Measurements from ENCODE around the gene EFNA4. TPM values are rescaled to one million over a fixed set of nuclear protein-coding genes. Genes with fewer than 3 reads are reported as not detected.

EFNA4 gene
- total RNA-seq, 4 donors from 2014 or later: 0.41 to 0.87 (median 0.80) TPM

DNA sequence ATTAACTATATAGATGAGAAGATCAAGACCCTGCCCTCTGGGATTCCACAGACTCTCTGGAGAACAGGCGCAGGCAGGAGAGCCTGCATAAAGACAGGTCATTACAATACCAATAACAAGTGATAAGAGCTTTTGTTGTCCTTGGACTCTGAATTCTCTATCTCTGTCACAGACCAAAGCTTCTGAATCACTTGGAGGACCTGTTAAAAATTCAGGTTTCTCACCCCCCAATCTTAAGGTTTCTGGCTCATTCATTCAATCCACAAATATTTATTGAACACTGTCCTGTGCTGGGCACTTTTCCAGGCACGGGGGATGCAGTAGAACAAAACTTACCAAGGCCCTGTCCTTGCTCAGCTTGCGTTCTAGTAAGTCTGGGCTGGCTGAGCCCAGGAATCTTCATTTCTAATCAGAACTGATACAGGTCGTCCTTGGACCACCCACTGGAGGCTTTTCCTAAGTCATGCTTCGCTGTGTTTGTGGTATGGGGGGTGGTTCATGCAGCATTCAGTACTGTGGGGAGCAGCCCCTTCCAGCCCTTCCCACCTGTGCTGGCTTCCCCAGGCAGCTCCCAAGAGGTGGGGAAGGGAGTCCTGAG, 1.4 kb downstream of the EFNA4 start:
- ATAC-seq: no peak
- no peak overlapping the region for H3K27ac ChIP-seq
- peaks cover 9 to 21% of the 10 kb centered on the region in 2 donors for H3K4me1 ChIP-seq
- no peak for DNase-seq
- in situ Hi-C loops (cut with MboI; ENCODE audit: low sequenced_read_pairs in 4 of 4): loop anchor here in 1 of 4 donors (25.0 kb wide), 1 partner anchor 103 kb away; the partner anchor contains the start of genes CKS1B, PBXIP1, PYGO2 and SHC1
- TF ChIP-seq POLR2A (IDR thresholded peaks at IDR 0.05): no peak
- TF ChIP-seq, protein P1, sequence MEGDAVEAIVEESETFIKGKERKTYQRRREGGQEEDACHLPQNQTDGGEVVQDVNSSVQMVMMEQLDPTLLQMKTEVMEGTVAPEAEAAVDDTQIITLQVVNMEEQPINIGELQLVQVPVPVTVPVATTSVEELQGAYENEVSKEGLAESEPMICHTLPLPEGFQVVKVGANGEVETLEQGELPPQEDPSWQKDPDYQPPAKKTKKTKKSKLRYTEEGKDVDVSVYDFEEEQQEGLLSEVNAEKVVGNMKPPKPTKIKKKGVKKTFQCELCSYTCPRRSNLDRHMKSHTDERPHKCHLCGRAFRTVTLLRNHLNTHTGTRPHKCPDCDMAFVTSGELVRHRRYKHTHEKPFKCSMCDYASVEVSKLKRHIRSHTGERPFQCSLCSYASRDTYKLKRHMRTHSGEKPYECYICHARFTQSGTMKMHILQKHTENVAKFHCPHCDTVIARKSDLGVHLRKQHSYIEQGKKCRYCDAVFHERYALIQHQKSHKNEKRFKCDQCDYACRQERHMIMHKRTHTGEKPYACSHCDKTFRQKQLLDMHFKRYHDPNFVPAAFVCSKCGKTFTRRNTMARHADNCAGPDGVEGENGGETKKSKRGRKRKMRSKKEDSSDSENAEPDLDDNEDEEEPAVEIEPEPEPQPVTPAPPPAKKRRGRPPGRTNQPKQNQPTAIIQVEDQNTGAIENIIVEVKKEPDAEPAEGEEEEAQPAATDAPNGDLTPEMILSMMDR (IDR thresholded peaks at IDR 0.05 in 4 of 5, conservative IDR thresholded peaks at IDR 0.05 in 1 of 5): no peak
- no peaks in the 10 kb centered on the region for H3K27me3 ChIP-seq
- no peak overlapping the region for H3K4me3 ChIP-seq
- no peaks in the 10 kb centered on the region for H3K9me3 ChIP-seq
- intact Hi-C loops (cut with DNase I; ENCODE audit: low total_unique reads): no loop called here
- peaks cover 0 to 9% of the 10 kb centered on the region in 2 donors for H3K36me3 ChIP-seq

DNA sequence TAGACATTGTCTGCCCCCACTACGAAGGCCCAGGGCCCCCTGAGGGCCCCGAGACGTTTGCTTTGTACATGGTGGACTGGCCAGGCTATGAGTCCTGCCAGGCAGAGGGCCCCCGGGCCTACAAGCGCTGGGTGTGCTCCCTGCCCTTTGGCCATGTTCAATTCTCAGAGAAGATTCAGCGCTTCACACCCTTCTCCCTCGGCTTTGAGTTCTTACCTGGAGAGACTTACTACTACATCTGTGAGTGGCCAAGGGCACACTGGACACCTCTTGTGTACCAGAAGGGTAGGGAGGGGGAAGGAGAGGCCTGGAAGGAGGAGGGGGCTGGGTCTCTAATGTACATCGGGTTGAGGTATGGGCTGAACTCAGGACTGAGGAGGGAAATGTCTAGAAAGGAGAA, 3.2 kb downstream of the EFNA4 start:
- no peaks in the 10 kb centered on the region for H3K36me3 ChIP-seq
- no peaks in the 10 kb centered on the region for H3K9me3 ChIP-seq
- no peak overlapping the region for H3K27ac ChIP-seq
- no peaks in the 10 kb centered on the region for H3K27me3 ChIP-seq
- intact Hi-C loops (cut with DNase I; ENCODE audit: low total_unique reads): no loop called here
- DNase-seq (no peak), ATAC-seq (no peak)
- no peak overlapping the region for H3K4me3 ChIP-seq
- in situ Hi-C loops (cut with MboI; ENCODE audit: low sequenced_read_pairs in 4 of 4): loop anchor here in 1 of 4 donors (25.0 kb wide), 1 partner anchor 104 kb away; the partner anchor contains the start of genes CKS1B, PBXIP1, PYGO2 and SHC1
- H3K4me1 ChIP-seq: peaks cover 14 to 26% of the 10 kb centered on the region in 2 donors
- TF ChIP-seq POLR2A (IDR thresholded peaks at IDR 0.05): no peak
- TF ChIP-seq, protein P1 (IDR thresholded peaks at IDR 0.05 in 4 of 5, conservative IDR thresholded peaks at IDR 0.05 in 1 of 5): no peak

DNA sequence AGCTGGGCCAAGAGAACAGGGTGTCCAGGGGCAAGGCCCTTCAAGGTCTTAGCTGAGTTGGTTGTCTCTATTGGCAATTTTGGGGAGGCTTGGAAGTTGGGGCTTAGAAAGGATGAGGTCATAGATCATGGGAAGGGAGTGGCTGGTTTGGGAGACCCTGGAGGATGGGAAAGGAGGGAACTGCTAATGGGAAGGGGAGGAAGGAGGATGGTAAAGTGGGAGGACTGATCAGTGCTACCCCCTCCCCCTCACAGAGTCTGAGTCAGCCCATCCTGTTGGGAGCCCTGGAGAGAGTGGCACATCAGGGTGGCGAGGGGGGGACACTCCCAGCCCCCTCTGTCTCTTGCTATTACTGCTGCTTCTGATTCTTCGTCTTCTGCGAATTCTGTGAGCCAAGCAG, 5.1 kb downstream of the EFNA4 start:
- ATAC-seq: no peak
- Histone ChIP-seq H3K27ac (no peak overlapping the region), H3K36me3 (no peaks in the 10 kb centered on the region), H3K27me3 (no peaks in the 10 kb centered on the region), H3K9me3 (no peaks in the 10 kb centered on the region), H3K4me3 (no peak overlapping the region), H3K4me1 (peaks cover 5 to 11% of the 10 kb centered on the region in 2 donors)
- DNase-seq: no peak
- intact Hi-C loops (cut with DNase I; ENCODE audit: low total_unique reads): no loop called here
- TF ChIP-seq, protein P1 (IDR thresholded peaks at IDR 0.05 in 4 of 5, conservative IDR thresholded peaks at IDR 0.05 in 1 of 5): no peak
- no peak for TF ChIP-seq POLR2A (IDR thresholded peaks at IDR 0.05)
- in situ Hi-C loops (cut with MboI; ENCODE audit: low sequenced_read_pairs in 4 of 4): loop anchor here in 1 of 4 donors (25.0 kb wide), 1 partner anchor 106 kb away; the partner anchor contains the start of genes CKS1B, PBXIP1, PYGO2 and SHC1

DNA sequence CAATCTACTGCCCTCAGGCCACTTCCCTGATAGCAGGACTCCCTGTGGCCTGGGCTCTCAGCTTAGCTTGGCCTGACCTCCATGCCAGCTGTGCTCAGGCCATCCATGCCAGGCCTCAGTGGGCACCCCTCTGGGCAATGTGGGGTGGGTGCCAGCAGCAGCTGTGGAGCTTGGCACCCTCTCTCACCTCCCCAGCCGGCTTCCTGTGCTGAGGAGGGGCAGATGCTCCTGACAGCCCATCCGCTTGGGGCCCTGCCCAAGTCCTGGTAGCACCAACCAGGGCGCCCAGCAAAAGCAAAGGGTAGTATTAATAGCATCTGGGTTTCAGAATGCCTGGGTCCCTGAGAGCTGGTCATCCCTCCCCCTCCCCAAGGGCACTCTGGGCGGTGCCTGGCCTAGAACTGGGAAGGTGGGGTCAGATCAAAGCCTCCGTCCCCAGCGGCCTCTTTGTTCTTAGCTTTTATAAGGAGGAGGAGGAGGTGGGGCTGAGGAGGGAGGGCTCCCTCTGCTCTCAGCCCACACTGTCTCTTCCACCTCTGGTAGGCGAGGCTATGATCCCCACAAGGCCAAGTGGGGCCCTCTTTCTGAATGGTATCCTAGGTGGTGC, 6.1 kb downstream of the EFNA4 start:
- H3K9me3 ChIP-seq: no peaks in the 10 kb centered on the region
- no peak overlapping the region for H3K27ac ChIP-seq
- ATAC-seq: no peak
- no peak overlapping the region for H3K4me3 ChIP-seq
- peaks cover 5 to 11% of the 10 kb centered on the region in 2 donors for H3K4me1 ChIP-seq
- no peaks in the 10 kb centered on the region for H3K27me3 ChIP-seq
- DNase-seq: no peak
- in situ Hi-C loops (cut with MboI; ENCODE audit: low sequenced_read_pairs in 4 of 4): loop anchor here in 1 of 4 donors (25.0 kb wide), 1 partner anchor 107 kb away; the partner anchor contains the start of genes CKS1B, PBXIP1, PYGO2 and SHC1
- intact Hi-C loops (cut with DNase I; ENCODE audit: low total_unique reads): no loop called here
- TF ChIP-seq POLR2A (IDR thresholded peaks at IDR 0.05): no peak
- TF ChIP-seq, protein P1 (IDR thresholded peaks at IDR 0.05 in 4 of 5, conservative IDR thresholded peaks at IDR 0.05 in 1 of 5): no peak
- no peaks in the 10 kb centered on the region for H3K36me3 ChIP-seq
